ENCODE measurements around the gene EVPL.
"Not testable (repeated sequence)": the region's sequence is repeated elsewhere in the genome, so short reads cannot be mapped to it uniquely, and the experiment has no call there.

The EVPL gene

DNA sequence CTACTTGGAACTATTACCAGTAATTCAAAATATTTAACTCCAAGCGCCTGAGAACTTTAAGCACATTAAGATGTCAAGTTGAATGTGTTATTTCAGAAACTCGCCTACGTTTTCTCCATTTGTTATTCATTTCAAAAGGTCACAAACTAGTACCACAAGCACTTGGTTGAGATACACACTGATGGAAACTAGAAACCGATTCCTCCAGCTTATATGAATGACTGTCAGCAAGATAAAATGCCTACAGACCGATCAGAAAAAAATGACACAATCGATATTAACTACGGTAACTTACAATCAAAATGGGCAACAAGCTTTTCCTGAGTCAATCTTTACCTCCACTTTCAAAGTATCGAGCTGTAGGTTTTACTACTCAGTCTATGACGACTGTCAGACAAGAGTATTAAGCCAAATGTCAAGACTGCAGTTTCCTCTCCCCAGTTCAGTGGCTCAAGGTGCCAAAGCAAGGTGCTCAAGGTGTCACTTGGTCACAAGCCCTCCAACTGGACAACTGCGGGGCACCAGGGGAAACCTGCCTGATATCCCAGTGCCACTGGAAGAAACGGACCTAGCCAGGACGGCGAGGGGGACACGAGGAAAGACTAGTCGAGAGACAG is 44.5 kb upstream of the EVPL start:
- in situ Hi-C loops (cut with HindIII; ENCODE audit: low pct_ligation_motif_present, low sequenced_read_pairs): no loop called here
- TF ChIP-seq, protein P1, sequence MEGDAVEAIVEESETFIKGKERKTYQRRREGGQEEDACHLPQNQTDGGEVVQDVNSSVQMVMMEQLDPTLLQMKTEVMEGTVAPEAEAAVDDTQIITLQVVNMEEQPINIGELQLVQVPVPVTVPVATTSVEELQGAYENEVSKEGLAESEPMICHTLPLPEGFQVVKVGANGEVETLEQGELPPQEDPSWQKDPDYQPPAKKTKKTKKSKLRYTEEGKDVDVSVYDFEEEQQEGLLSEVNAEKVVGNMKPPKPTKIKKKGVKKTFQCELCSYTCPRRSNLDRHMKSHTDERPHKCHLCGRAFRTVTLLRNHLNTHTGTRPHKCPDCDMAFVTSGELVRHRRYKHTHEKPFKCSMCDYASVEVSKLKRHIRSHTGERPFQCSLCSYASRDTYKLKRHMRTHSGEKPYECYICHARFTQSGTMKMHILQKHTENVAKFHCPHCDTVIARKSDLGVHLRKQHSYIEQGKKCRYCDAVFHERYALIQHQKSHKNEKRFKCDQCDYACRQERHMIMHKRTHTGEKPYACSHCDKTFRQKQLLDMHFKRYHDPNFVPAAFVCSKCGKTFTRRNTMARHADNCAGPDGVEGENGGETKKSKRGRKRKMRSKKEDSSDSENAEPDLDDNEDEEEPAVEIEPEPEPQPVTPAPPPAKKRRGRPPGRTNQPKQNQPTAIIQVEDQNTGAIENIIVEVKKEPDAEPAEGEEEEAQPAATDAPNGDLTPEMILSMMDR (IDR thresholded peaks at IDR 0.05; ENCODE audit: low read depth, low read length, missing control alignments): no peak
- no peak for DNase-seq
- H3K4me3 ChIP-seq (ENCODE audit: low read depth, low read length): peak overlapping the region; percentile 96
- peaks cover 31% of the 10 kb centered on the region for H3K27me3 ChIP-seq (replicated peaks)
- peaks cover 14% of the 10 kb centered on the region for H3K36me3 ChIP-seq (replicated peaks)
- H3K27ac ChIP-seq: peak overlapping the region; percentile 78

DNA sequence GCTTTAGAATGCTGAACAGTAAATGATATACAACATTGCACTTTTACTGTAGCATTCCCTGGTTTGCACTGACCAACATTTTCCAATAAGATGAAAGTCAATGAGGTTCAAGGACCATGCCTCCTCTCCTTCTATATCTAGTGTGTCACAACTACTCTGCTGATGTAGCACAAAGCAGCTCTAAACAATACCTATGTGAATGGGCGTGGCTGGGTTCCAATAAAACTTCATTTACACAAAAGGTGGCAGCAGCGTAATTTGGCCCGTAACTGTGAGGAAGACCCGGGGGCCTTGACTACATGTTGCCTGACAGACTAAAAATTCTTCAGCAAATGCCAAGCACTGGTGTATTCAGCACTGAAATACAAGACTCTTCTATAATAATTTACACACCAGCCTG is 38.7 kb upstream of the EVPL start:
- DNase-seq: no peak
- in situ Hi-C loops (cut with HindIII; ENCODE audit: low pct_ligation_motif_present, low sequenced_read_pairs): no loop called here
- TF ChIP-seq, protein P1 (IDR thresholded peaks at IDR 0.05; ENCODE audit: low read depth, low read length, missing control alignments): no peak
- H3K27me3 ChIP-seq (replicated peaks): no peaks in the 10 kb centered on the region
- H3K4me3 ChIP-seq (ENCODE audit: low read depth, low read length): no peak overlapping the region
- H3K36me3 ChIP-seq (replicated peaks): peaks cover 55% of the 10 kb centered on the region
- no peak overlapping the region for H3K27ac ChIP-seq

DNA sequence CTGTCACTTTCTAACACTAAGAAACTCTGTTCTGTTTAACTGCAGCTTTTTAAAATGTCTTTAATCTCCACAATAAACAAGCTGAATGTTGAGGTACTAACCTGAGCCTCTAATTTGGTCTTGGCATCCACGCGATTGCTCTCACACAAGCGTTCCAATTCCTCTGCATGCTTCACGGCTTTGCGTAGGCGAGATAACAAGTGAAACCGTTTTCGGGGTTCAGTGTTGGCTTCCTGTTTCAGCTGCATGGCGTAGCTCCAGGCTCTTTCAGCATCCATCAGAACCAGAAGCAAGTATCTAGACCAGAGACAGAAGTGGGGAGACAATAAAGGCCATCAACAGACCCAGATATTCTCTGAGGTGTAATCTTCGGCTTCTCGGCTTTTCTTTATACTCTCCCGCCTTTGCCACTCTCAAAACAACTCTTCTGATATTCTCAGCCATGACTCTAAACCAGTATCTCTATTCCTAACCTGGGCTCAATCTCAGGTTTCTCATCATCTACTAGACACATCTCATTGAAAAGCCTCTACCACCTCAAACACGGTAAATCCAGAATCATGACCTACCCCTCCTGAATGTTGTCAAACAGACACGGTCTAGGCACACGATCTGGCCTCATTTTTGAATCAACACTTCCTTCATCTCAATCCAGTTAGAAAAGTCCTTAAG is 36.9 kb upstream of the EVPL start:
- peaks cover 69% of the 10 kb centered on the region for H3K36me3 ChIP-seq (replicated peaks)

DNA sequence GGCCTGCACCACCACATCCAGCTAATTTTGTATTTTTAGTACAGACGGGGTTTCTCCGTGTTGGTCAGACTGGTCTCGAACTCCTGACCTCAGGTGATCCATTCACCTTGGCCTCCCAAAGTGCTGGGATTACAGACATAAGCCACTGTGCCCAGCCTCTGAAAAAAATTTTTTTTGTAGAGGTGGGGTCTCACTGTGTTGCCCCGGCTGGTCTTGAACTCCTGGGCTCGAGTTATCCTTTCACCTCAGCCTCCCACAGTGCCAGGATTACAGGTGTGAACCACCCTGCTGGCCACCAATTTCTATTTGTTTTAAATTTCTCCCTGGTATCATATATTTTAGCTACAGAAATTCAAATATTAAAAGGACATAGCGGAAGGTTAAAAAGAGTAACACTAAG is 31.2 kb upstream of the EVPL start:
- H3K27me3 ChIP-seq (replicated peaks); in situ Hi-C loops (cut with HindIII; ENCODE audit: low pct_ligation_motif_present, low sequenced_read_pairs); H3K27ac ChIP-seq; DNase-seq; H3K4me3 ChIP-seq (ENCODE audit: low read depth, low read length): not testable (repeated sequence)
- peaks cover 75% of the 10 kb centered on the region for H3K36me3 ChIP-seq (replicated peaks)

More for the DNA sequence above, 36.9 kb upstream of the EVPL start:
- no peak for DNase-seq
- in situ Hi-C loops (cut with HindIII; ENCODE audit: low pct_ligation_motif_present, low sequenced_read_pairs): no loop called here
- no peaks in the 10 kb centered on the region for H3K27me3 ChIP-seq (replicated peaks)
- no peak overlapping the region for H3K27ac ChIP-seq
- H3K4me3 ChIP-seq (ENCODE audit: low read depth, low read length): no peak overlapping the region
- TF ChIP-seq, protein P1 (IDR thresholded peaks at IDR 0.05; ENCODE audit: low read depth, low read length, missing control alignments): no peak

DNA sequence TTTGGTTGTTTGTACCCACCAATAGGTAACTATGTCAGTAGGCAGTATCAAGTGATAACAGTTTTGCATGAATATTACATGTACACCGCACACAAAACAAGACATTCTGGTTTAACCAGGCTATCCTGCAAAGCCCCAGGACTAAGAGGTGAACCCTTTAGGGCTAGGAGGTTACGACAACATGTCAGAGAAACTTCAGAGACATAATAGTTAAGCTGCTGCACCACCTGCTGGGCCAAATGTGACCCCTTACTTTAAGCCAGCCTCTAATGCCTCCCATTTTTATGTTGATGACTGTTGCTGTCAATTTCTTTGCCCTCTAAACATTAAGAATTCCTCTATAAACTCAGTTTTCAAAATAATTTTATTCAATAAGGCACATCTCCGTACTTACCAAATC is 29.8 kb upstream of the EVPL start:
- DNase-seq: no peak
- Histone ChIP-seq H3K36me3 (replicated peaks) (peaks cover 75% of the 10 kb centered on the region), H3K27me3 (replicated peaks) (no peaks in the 10 kb centered on the region), H3K4me3 (ENCODE audit: low read depth, low read length) (no peak overlapping the region), H3K27ac (no peak overlapping the region)
- in situ Hi-C loops (cut with HindIII; ENCODE audit: low pct_ligation_motif_present, low sequenced_read_pairs): no loop called here
- TF ChIP-seq, protein P1 (IDR thresholded peaks at IDR 0.05; ENCODE audit: low read depth, low read length, missing control alignments): no peak

DNA sequence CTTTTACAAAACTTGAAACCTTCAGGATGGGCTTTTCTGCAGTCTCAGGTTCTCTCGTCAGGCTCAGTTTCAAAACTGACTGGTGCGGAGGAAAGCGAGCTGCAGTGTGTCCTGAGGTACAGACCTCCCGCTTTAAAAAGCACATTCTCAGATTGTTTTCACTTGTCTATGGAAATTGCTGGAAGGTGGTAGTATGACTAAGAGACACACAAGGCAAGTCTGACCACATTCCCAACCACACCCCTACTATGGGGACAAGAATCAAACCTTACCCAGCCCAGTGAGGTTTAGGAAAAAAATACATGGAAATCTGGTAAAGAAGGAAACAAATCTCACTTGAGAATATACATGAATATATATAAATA is 27.0 kb upstream of the EVPL start:
- TF ChIP-seq, protein P1 (IDR thresholded peaks at IDR 0.05; ENCODE audit: low read depth, low read length, missing control alignments): no peak
- in situ Hi-C loops (cut with HindIII; ENCODE audit: low pct_ligation_motif_present, low sequenced_read_pairs): no loop called here
- H3K27me3 ChIP-seq (replicated peaks): no peaks in the 10 kb centered on the region
- peaks cover 64% of the 10 kb centered on the region for H3K36me3 ChIP-seq (replicated peaks)
- H3K27ac ChIP-seq: peak overlapping the region; percentile 74
- H3K4me3 ChIP-seq (ENCODE audit: low read depth, low read length): no peak overlapping the region
- DNase-seq: peak; percentile 39

Data from brain microvascular endothelial cell (primary cell).